HG03095 (cell line): ENCODE measurements around the gene ARID1A.
"Not testable (repeated sequence)": the region's sequence is repeated elsewhere in the genome, so short reads cannot be mapped to it uniquely, and the experiment has no call there.

Experiments used
- ATAC-seq: cut with Tn5 transposase; IDR thresholded peaks from one replicate; pipeline ENCODE4 v1.9.1; 2021; ENCODE audit warnings: moderate library complexity; ENCODE audit not compliant: unreplicated experiment

ARID1A gene

DNA sequence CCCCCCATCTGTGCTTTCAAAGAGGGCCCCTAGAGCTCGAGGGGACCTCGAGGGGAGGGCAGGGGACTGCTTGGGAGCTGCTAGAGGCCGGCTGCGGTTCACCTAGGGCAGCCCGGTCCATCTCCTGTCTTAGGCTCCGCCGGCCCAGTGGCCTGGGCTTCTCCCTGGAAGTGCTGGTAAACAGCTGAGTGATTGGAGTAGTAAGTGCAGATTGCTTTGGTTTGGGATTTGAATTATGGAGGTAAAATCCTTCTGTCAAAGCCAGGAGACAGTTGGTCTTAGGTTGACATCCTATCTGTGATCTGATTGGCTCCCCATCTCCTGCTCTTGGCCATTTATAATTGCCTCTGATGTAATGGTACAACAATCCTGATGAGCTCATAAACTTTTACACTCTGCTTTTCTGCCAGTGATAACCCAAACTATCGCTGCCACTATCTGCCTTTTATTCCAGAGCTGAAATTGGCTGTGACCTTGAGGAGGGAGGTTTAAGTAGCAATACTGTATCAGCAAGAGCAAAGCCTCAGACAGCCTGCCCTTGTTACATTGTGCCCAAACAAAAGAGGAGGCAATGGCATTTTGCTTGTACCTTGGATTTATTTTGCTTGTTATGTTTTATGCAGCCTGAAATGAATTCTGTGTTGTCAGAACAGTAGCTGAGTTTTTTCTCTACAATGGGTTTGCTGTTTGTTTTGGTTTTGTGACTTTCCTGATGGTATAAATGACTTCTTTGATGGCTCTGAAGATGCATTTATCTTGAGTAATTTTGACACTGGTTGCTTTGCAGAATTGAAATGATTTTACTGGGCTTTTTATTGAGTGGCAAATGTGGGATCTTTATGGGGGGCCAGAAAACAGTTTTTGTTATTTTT is 2.4 kb downstream of the ARID1A start:
- ATAC-seq: peak; percentile 23

DNA sequence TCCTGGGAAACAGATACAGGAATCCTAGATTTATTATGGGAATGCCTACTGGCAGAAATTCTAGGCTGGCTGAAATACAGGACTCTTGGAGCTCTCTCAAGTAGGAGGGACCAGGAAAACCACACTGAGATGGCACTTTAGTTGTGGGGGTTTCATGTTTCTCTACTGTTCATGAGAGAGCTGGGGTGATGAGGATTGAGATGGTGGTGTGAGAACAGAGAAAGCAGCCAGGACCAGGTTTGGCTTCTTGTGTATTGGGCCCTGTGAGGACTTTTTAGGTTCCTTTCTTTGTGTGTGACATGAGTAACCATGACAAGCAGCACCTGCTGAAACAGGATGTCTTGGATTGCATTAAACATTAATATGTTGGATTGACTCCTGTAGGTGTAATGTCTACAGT is 4.9 kb downstream of the ARID1A start:
- no peak for ATAC-seq

GRCh38 chr1:26701266-26701994 is 5.6 kb downstream of the ARID1A start:
- no peak for ATAC-seq

GRCh38 chr1:26701995-26702679 is 6.3 kb downstream of the ARID1A start:
- ATAC-seq: no peak

DNA sequence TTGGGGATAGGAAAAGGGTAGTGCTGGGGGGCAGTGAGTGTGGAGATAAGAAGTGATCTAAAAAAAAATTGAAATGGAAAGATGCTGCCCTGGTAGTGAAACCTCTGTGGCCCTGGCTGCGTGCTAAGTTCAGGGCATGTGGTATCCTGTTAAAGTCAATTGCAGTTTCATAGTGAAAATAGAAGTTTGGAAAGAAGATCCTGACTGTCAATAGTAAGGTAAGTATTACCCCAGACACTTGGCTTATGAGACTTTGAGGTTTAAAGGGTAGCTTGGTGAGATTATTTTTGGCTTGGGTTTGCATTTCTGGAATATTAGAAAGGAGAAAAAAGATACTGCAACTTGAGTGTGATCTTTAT is 6.8 kb downstream of the ARID1A start:
- no peak for ATAC-seq

DNA sequence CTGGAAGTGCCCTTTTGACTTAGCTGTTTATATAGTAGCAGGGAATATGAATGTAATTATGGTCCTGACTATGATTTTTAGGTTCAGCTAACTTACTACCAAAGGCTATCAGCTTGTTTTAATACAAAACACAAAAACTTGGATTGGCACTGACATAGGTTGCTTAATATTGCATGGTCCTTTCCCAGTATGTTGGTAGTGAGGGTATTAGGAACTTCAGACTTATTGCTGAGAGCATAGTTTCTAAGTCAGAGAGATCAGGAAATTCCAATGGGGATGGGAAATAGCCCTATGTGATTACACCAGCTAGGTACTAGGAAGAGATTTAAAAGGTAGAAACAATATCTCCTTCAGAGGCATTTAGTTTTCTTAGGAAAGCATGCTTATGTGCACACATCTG is 7.7 kb downstream of the ARID1A start:
- ATAC-seq: no peak

- no peak for ATAC-seq
Measured at GRCh38 chr1:26704629-26705028, 8.8 kb downstream of the ARID1A start.

GRCh38 chr1:26705227-26705626 is 9.4 kb downstream of the ARID1A start:
- ATAC-seq: not testable (repeated sequence)

DNA sequence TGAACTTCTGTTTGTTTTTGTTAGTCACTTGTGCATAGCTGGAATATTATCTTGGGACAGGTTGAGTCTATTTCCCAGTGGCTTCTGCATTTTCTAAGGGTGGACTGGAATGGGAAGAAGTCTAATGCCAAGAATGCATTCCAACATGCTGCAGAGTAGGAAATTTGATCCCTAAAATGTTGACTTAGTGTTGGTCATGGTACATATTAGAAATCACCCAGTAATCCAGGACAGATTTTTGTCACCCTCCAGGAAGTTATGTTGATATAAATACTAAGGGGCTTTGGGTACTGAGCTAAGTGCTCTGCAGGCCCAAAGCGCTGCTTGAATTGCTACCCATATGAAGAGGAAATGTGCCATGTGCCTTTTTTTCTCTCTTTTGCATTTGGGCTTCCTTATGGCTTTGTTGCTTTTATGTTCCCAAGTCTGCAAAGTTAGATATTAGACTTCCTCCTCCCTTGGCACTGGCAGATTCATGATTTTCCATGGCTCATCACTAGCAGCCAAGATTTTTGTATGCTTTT is 10.0 kb downstream of the ARID1A start:
- ATAC-seq: no peak

- ATAC-seq: no peak
Measured at GRCh38 chr1:26706315-26706714, 10.5 kb downstream of the ARID1A start.

DNA sequence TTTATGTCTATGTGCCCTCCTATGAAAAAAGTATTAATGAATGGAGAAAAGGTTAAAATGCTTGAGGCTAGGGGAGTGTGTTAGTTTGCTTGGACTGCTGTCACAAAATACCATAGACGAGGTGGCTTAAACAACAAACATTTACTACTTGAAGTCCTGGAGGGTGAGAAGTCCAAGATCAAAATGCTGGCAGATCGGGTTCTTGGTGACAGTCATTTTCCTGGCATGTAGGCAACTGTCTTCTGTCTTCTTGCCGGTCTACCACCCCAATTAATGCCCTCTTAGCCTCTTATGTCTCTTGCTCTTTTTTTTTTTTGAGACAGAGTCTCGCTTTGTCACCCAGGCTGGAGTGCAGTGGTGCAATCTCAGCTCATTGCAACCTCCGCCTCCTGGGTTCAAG is 15.0 kb downstream of the ARID1A start:
- ATAC-seq: no peak

DNA sequence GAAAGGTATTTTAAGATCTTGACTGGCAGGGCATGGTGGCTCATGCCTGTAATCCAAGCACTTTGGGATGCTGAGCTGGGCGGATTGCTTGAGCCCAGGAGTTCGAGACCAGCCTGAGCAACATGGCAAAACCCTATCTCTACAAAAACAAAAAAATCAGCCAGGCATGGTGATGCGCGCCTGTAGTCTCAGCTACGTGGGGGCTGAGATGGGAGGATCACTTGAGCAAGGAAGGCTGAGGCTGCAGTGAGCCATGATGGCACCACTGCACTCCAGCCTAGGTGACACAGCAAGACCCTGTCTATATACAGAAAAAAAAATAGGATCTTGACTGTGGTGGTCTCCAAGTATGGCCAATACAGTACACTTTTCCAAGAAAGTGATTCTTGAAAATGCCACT is 16.0 kb downstream of the ARID1A start:
- ATAC-seq: no peak

DNA sequence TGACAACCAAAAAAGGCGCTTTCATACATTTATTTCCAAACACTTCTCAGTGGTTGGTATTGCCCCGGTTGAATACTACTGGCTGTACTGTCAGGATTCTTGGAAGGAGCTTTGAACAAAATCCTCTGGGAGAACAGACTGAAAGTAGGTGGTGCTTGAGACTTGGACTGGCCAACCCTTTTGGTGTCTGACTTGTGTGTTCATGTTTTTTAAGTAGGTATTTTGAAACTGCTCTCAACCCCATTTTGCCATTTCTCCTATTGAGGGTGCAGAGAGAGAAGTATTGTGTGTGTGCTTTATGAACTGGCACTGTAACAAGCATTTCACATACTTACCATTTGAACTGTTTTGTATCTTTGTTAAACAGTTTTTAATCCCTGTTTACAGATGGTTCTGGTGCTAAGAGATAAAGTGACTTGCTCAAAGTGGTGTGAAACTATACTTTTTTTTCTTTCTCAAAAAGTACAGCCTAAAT is 21.2 kb downstream of the ARID1A start:
- ATAC-seq: no peak

DNA sequence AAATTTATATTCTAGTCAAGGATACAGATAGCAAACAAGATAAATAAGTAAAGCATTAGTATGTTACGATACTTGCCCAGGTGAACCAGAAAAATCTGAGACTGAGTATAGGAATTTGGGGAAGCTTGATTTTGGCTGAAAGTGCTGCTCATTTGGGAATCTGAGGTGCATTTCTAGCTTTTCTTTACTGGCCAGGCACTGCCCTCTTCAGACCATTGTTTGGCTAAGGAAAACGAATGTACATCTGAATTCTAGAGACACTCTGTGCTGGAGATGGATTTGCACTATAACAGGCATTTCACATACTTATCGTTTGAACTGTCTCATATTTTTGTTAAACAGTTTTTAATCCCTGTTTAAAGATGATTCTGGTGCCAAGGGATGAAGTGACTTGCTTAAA is 23.4 kb downstream of the ARID1A start:
- no peak for ATAC-seq

- ATAC-seq: no peak
Measured at GRCh38 chr1:26721669-26722355, 26.0 kb downstream of the ARID1A start.

DNA sequence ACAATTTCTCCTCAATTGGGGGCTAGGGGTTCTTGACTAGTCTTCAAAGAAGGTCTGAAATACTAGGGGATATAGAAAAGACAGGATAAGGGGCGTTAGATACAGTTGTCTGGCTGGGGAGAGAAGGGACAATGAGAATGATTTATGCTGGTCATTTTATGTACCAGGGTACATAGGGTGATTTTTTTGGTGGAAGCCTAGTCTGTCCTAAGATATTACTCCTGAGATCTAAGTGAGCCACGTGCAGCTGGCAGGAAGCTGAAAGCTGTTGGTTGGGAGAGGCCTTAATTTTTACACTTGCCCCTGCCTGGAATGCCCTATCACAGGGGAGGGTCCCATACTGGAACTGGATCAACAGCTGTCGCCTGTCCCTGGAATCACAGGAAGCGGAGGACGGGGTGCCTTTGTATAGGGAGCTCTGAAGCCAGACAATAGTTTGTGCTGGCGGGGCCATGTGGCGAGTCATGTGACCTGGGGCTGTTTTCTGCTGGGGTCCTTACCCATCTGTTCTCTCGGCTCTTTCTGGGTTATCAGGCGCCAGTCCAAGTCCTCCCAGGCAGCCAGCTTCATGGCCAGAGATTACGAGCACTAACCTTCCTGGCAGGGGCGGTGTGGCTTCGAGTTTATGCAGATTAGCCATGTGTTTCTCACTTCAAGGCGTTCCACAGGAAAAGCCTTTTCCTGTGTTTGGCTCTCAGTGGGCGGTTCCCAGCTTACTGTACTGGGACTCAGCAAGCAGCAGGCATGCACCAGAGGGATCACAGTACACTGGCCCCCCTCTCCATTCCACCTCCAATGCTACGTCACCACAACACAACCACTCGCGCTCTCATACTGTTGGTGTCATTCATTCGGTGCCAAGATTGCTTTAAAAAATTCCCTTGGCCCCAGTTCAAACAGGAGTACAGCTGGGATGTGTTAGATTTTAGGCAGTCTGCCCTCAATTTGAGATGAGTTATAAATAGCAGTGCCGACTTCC is 27.5 kb downstream of the ARID1A start:
- no peak for ATAC-seq

DNA sequence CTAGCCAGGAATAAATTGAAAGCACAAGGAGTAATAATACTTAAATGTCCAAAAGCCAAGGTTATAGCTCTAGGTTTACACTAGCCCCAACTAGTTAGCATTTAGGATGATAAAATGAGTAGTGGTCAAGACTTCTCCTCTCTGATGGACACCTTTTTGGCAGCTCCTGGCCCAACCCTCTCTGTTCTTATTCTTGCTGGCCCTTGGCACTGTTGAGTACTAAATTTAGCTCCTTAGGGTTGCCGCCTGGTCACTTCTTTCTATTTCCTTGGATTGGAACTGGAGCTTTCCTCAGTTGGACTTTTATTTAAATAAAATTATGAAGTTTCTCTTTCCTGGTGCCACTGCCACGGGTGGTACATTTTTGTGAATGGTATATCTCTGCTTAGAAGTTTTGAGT is 28.3 kb downstream of the ARID1A start:
- ATAC-seq: no peak

DNA sequence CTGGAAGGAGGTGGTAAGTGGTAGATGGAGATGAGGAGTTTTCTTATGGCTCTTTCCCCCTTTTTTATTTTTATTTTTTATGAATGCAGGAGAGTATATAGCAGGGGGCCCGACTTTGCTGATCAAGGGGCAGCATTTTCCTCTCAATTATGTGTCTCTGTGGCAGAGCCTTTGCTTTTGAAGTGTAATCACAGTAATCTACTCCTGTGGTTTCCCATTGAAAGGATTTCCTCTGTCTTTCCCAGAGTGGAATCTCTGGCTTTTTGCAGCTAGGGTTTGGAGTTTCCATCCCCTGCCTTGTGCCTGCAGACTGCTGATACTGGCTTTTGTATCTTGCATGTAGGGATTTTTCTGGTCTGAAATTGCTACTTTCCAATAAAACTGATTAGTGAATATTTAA is 29.1 kb downstream of the ARID1A start:
- no peak for ATAC-seq

DNA sequence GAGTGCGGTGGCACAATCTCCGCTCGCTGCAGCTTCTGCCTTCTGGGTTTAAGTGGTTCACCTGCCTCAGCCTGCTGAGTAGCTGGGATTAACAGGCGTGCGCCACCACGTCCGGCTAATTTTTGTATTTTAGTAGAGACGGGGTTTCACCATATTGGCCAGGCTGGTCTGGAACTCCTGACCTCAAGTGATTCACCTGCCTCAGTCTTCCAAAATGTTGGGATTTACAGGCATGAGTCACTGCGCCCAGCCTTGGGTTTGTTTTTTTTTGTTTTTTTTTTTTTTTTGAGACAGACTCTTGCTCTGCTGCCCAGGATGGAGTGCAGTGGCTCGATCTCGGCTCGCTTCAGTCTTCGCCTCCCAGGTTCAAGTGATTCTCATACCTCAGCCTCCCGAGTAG is 30.1 kb downstream of the ARID1A start:
- not testable (repeated sequence) for ATAC-seq

DNA sequence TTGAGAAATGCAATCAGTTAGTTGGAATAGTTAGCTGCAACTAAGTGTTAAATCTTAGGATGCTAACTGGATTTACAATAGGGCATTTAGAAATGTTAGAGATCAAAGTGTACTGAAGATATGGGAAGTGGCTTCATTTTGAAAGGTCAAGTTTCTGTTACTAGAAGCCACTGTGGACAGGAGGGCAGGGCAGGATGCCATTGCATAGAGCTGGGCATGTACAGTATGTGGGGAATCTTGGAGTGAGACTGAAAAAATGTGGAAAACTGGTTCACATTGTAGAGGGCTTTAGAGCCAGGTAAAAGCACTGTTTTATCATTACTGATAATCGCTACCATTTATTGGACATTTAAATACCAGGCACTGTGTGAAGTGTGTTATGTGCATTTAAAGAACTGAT is 31.0 kb downstream of the ARID1A start:
- ATAC-seq: no peak
